Peyer's patch (tissue), 4 donors: ENCODE results near the gene ZBTB42. TPM values are rescaled to one million over a fixed set of nuclear protein-coding genes. Genes with fewer than 3 reads are reported as not detected.

Experiments used
- DNase-seq, 3 donors: peaks; one replicate each; pipeline ENCODE4 v3.0.0-alpha.2; 2017 to 2019
- H3K27ac ChIP-seq, 4 donors: fragments of 200-600 bp; sonication (generic); one replicate each; pipeline ENCODE4 v1.5.1; 2016 to 2019
- H3K27me3 ChIP-seq, 2 donors: fragments of 200-600 bp; sonication (generic); one replicate each; pipeline ENCODE4 v1.5.1; 2019
- H3K36me3 ChIP-seq, 3 donors: fragments of 200-600 bp; sonication (generic); one replicate each; pipeline ENCODE4 v1.5.1; 2016 to 2019
- H3K4me1 ChIP-seq, 4 donors: fragments of 200-600 bp; sonication (generic); one replicate each; pipeline ENCODE4 v1.5.1; 2016 to 2019
- H3K4me3 ChIP-seq, 4 donors: fragments of 200-600 bp; sonication (generic); 1 replicate in 3 of 4; 2 replicates in 1 of 4; pipeline ENCODE4 v1.5.1; 2016 to 2019; ENCODE audit warnings: mild to moderate bottlenecking in 1 of 4
- H3K9me3 ChIP-seq, 4 donors: fragments of 200-600 bp; sonication (generic); one replicate each; pipeline ENCODE4 v1.5.1; 2016 to 2019; ENCODE audit warnings: mild to moderate bottlenecking in 1 of 4
- CTCF ChIP-seq, 6 experiments: fragments of 450-650 bp in 4 of 6; fragments of 200-600 bp in 2 of 6; sonication (generic) in 1 of 6; IDR thresholded peaks; one replicate each; pipeline ENCODE4 v1.5.1; 2017 to 2019; ENCODE audit warnings: antibody characterized with exemption in 6 of 6, mild to moderate bottlenecking in 3 of 6, moderate library complexity in 1 of 6
- POLR2A ChIP-seq, 2 donors: fragments of 450-650 bp; IDR thresholded peaks; one replicate each; pipeline ENCODE4 v1.5.1; 2017; ENCODE audit warnings: antibody characterized with exemption in 2 of 2, mild to moderate bottlenecking in 2 of 2, moderate library complexity in 2 of 2
- total RNA-seq, 4 donors: library from RNA; depleted of rRNA; stranded (reverse); fragments of >200 nt; gene quantifications; one replicate each; pipeline ENCODE4 v1.1.0, GENCODE V29; 2016

Gene ZBTB42
- total RNA-seq, 4 donors from 2014 or later: 2.5 to 14.7 (median 10.9) TPM

GRCh38 chr14:104801520-104802393, 856 bp downstream of the ZBTB42 start:
- no peaks in the 10 kb centered on the region for H3K9me3 ChIP-seq
- H3K4me3 ChIP-seq: peak overlapping the region; percentile 66 to 85 (median 75)
- H3K4me1 ChIP-seq: peaks cover 6 to 49% (median 15%) of the 10 kb centered on the region in 4 donors
- no peak for DNase-seq
- no peaks in the 10 kb centered on the region for H3K36me3 ChIP-seq
- H3K27me3 ChIP-seq: no peaks in the 10 kb centered on the region
- H3K27ac ChIP-seq: peak overlapping the region; percentile 90 to 98 (median 94)
- TF ChIP-seq POLR2A (IDR thresholded peaks at IDR 0.05) (no peak), CTCF (IDR thresholded peaks at IDR 0.05) (no peak)

GRCh38 chr14:104802394-104803184, 1.7 kb downstream of the ZBTB42 start:
- TF ChIP-seq CTCF (IDR thresholded peaks at IDR 0.05) (no peak), POLR2A (IDR thresholded peaks at IDR 0.05) (no peak)
- H3K27me3 ChIP-seq: no peaks in the 10 kb centered on the region
- H3K4me1 ChIP-seq: peaks cover 6 to 41% (median 14%) of the 10 kb centered on the region in 4 donors
- no peaks in the 10 kb centered on the region for H3K9me3 ChIP-seq
- no peak for DNase-seq
- no peak overlapping the region for H3K4me3 ChIP-seq
- no peaks in the 10 kb centered on the region for H3K36me3 ChIP-seq
- H3K27ac ChIP-seq: no peak overlapping the region

- Histone ChIP-seq H3K36me3 (no peaks in the 10 kb centered on the region), H3K4me1 (peaks cover 6 to 35% (median 11%) of the 10 kb centered on the region in 4 donors), H3K9me3 (no peaks in the 10 kb centered on the region), H3K4me3 (no peak overlapping the region), H3K27ac (no peak overlapping the region), H3K27me3 (no peaks in the 10 kb centered on the region)
- TF ChIP-seq POLR2A (IDR thresholded peaks at IDR 0.05) (no peak), CTCF (IDR thresholded peaks at IDR 0.05) (no peak)
- no peak for DNase-seq
Observed at GRCh38 chr14:104803280-104803911, 2.5 kb downstream of the ZBTB42 start.

GRCh38 chr14:104803912-104804410, 3.1 kb downstream of the ZBTB42 start:
- no peak overlapping the region for H3K4me3 ChIP-seq
- H3K36me3 ChIP-seq: no peaks in the 10 kb centered on the region
- no peaks in the 10 kb centered on the region for H3K9me3 ChIP-seq
- no peak for DNase-seq
- peaks cover 6 to 35% (median 11%) of the 10 kb centered on the region in 4 donors for H3K4me1 ChIP-seq
- no peak overlapping the region for H3K27ac ChIP-seq
- H3K27me3 ChIP-seq: no peaks in the 10 kb centered on the region
- TF ChIP-seq CTCF (IDR thresholded peaks at IDR 0.05) (no peak), POLR2A (IDR thresholded peaks at IDR 0.05) (no peak)
